HG02642 (cell line): ENCODE measurements around the gene FN1.

Experiments used
- ATAC-seq: cut with Tn5 transposase; IDR thresholded peaks from one replicate; pipeline ENCODE4 v1.9.1; 2021; ENCODE audit warnings: mild to moderate bottlenecking; ENCODE audit not compliant: unreplicated experiment, poor library complexity

FN1 gene

GRCh38 chr2:215392164-215392563 lies 43.7 kb downstream of the FN1 start:
- no peak for ATAC-seq

GRCh38 chr2:215391531-215391930 lies 44.3 kb downstream of the FN1 start:
- ATAC-seq, result no peak

DNA sequence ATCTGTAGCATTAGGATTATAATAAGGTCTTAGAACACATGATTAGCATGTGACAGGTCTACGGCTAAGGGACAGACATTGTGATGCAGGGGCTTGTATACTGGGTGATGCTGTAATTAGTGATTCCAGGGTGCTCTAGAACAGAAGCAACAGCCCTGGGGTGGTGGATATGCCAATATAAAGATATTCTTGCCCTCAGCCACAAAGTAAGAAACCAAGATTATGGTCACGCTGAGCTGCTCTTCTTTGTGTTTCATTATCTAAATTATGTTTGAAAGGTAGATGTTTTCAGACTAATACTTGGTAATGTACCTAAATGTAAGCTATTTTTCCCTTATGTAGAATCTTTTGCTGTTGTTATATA lies 45.3 kb downstream of the FN1 start:
- no peak for ATAC-seq

- ATAC-seq, result no peak
Observed at GRCh38 chr2:215388002-215388728, 47.7 kb downstream of the FN1 start.

GRCh38 chr2:215386566-215386965 lies 49.3 kb downstream of the FN1 start:
- ATAC-seq, result no peak

GRCh38 chr2:215384710-215385109 lies 51.2 kb downstream of the FN1 start:
- ATAC-seq, result no peak

GRCh38 chr2:215383652-215384279 lies 52.1 kb downstream of the FN1 start:
- ATAC-seq, result no peak

GRCh38 chr2:215382480-215382879 lies 53.4 kb downstream of the FN1 start:
- no peak for ATAC-seq

DNA sequence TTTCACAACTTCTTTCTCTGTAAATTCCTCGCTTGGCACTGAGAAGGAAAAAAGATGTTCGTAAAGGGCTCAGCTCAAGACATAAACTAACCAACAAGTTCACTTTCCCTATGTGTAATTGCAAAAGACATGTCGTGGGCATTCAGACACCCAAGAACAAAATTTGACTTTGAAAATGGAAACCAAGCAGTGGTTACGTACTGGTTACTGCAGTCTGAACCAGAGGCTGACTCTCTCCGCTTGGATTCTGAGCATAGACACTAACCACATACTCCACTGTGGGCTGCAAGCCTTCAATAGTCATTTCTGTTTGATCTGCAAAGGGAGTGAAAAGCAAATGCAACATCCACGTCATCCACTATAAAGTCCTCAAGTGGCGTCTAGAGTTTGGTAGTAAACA lies 53.9 kb downstream of the FN1 start:
- no peak for ATAC-seq

- ATAC-seq, result no peak
Observed at GRCh38 chr2:215380699-215381098, 55.2 kb downstream of the FN1 start.

- no peak for ATAC-seq
Observed at GRCh38 chr2:215379948-215380347, 55.9 kb downstream of the FN1 start.

GRCh38 chr2:215379039-215379438 lies 56.8 kb downstream of the FN1 start:
- no peak for ATAC-seq

DNA sequence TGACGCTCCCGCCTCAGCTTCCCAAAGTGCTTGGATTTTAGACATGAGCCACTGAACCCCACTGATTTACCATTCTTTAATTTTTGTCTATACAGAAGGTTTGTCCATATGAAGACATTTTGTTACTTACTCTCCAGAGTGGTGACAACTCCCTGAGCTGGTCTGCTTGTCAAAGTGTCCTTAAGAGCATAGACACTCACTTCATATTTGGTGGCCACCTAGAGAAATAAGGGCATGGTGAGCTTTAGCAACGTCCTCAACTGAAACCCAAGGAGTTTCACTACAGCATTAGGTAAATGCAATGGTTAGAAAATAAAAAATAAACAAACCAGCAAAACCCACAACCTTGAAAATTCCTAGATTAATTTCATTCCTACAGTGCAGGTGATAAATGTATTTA lies 57.8 kb downstream of the FN1 start:
- no peak for ATAC-seq

GRCh38 chr2:215377283-215377682 lies 58.6 kb downstream of the FN1 start:
- no peak for ATAC-seq

GRCh38 chr2:215376103-215376780 lies 59.6 kb downstream of the FN1 start:
- no peak for ATAC-seq

DNA sequence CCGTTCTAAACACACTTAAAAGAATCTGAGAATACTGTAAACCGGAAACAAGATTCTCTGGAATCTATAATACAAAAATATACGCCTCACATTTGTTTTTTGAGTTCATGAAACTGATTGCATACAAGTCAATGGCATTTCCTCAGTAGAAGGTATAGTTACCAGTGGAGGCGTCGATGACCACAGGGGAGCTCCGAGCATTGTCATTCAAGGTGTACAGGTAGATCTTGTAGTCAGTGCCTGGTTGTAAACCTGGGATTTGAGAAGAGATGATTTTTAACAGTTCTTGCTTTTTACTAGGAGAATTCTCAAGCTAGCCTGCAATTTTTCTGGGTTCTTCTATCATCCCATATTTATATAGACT lies 60.4 kb downstream of the FN1 start:
- ATAC-seq, result no peak

GRCh38 chr2:215374642-215375466 lies 61.0 kb downstream of the FN1 start:
- no peak for ATAC-seq

DNA sequence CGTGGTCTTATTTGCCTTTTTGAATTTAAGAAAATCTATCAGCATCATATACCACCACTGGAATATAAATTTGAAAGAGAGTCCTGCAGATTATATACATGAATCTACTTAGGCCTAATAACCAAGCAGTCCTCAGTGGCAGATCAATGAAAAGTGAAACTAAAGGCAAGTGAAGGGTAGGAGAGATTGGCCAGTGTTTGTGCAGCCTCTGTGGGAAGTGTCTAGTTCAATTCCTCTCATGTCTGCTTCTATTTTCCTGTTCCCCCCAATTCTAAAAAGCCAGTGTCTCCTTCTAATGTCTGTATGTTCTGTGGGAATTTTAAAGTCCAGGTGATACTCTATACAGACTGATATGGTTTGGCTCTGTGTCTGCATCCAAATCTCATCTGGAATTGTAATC lies 61.9 kb downstream of the FN1 start:
- no peak for ATAC-seq

- no peak for ATAC-seq
Observed at GRCh38 chr2:215372968-215373649, 62.8 kb downstream of the FN1 start.
